Activated naive CD8-positive, alpha-beta T cell treated with anti-CD3 and anti-CD28 coated beads for 36 hours (primary cell): ENCODE results near the gene MAPKAP1. TPM values are rescaled to one million over a fixed set of nuclear protein-coding genes. Genes with fewer than 3 reads are reported as not detected.

Experiments used
- DNase-seq: peaks from one replicate; pipeline ENCODE4 v3.0.0; 2021
- H3K27ac Mint-ChIP-seq: one replicate; pipeline ENCODE4 v1.8.0; 2022; ENCODE audit warnings: mild to moderate bottlenecking, moderate library complexity, mixed read lengths
- H3K27me3 Mint-ChIP-seq: one replicate; pipeline ENCODE4 v1.8.0; 2022; ENCODE audit warnings: mild to moderate bottlenecking, mixed read lengths
- H3K36me3 Mint-ChIP-seq: one replicate; pipeline ENCODE4 v1.8.0; 2021; ENCODE audit warnings: mild to moderate bottlenecking, mixed read lengths
- H3K4me1 Mint-ChIP-seq: one replicate; pipeline ENCODE4 v1.8.0; 2021; ENCODE audit warnings: mixed read lengths
- H3K4me3 Mint-ChIP-seq: one replicate; pipeline ENCODE4 v1.8.0; 2022; ENCODE audit warnings: mild to moderate bottlenecking, moderate library complexity, mixed read lengths
- H3K9me3 Mint-ChIP-seq: one replicate; pipeline ENCODE4 v1.8.0; 2022; ENCODE audit warnings: mixed read lengths
- total RNA-seq, 2 experiments: library from RNA; stranded (reverse); gene quantifications; one replicate each; pipeline ENCODE4 v1.2.3, GENCODE V29; 2021

The MAPKAP1 gene
- total RNA-seq, 2 experiments from 2014 or later, result 91.8 to 92.2 TPM

- peak overlapping the region; percentile 85 for H3K4me3 Mint-ChIP-seq
- no peak for DNase-seq
- H3K27ac Mint-ChIP-seq, result no peak overlapping the region
- peaks cover 6% of the 10 kb centered on the region for H3K36me3 Mint-ChIP-seq
- no peaks in the 10 kb centered on the region for H3K9me3 Mint-ChIP-seq
- peaks cover 26% of the 10 kb centered on the region for H3K27me3 Mint-ChIP-seq
- H3K4me1 Mint-ChIP-seq, result peaks cover 22% of the 10 kb centered on the region
Observed at GRCh38 chr9:125745682-125746016, 38.6 kb upstream of the MAPKAP1 start.

- H3K4me3 Mint-ChIP-seq, result no peak overlapping the region
- DNase-seq, result no peak
- peaks cover 26% of the 10 kb centered on the region for H3K27me3 Mint-ChIP-seq
- peaks cover 19% of the 10 kb centered on the region for H3K4me1 Mint-ChIP-seq
- no peak overlapping the region for H3K27ac Mint-ChIP-seq
- peaks cover 4% of the 10 kb centered on the region for H3K36me3 Mint-ChIP-seq
- no peaks in the 10 kb centered on the region for H3K9me3 Mint-ChIP-seq
Observed at GRCh38 chr9:125745018-125745417, 38.0 kb upstream of the MAPKAP1 start.

GRCh38 chr9:125744616-125745015 lies 37.6 kb upstream of the MAPKAP1 start:
- Mint-ChIP-seq H3K27ac (no peak overlapping the region), H3K9me3 (no peaks in the 10 kb centered on the region), H3K4me3 (no peak overlapping the region), H3K27me3 (peaks cover 26% of the 10 kb centered on the region), H3K4me1 (peaks cover 16% of the 10 kb centered on the region), H3K36me3 (peaks cover 4% of the 10 kb centered on the region)
- no peak for DNase-seq

GRCh38 chr9:125743682-125744428 lies 36.8 kb upstream of the MAPKAP1 start:
- Mint-ChIP-seq H3K9me3 (no peaks in the 10 kb centered on the region), H3K4me3 (no peak overlapping the region), H3K27me3 (peaks cover 26% of the 10 kb centered on the region), H3K27ac (no peak overlapping the region), H3K36me3 (no peaks in the 10 kb centered on the region), H3K4me1 (peaks cover 12% of the 10 kb centered on the region)
- DNase-seq, result no peak

- no peaks in the 10 kb centered on the region for H3K9me3 Mint-ChIP-seq
- no peak overlapping the region for H3K4me3 Mint-ChIP-seq
- H3K27me3 Mint-ChIP-seq, result peaks cover 26% of the 10 kb centered on the region
- no peak overlapping the region for H3K27ac Mint-ChIP-seq
- no peaks in the 10 kb centered on the region for H3K36me3 Mint-ChIP-seq
- peaks cover 9% of the 10 kb centered on the region for H3K4me1 Mint-ChIP-seq
- no peak for DNase-seq
Observed at GRCh38 chr9:125742657-125743056, 35.6 kb upstream of the MAPKAP1 start.

- H3K9me3 Mint-ChIP-seq, result no peaks in the 10 kb centered on the region
- peaks cover 13% of the 10 kb centered on the region for H3K27me3 Mint-ChIP-seq
- no peaks in the 10 kb centered on the region for H3K36me3 Mint-ChIP-seq
- peaks cover 2% of the 10 kb centered on the region for H3K4me1 Mint-ChIP-seq
- no peak overlapping the region for H3K27ac Mint-ChIP-seq
- no peak overlapping the region for H3K4me3 Mint-ChIP-seq
- DNase-seq, result no peak
Observed at GRCh38 chr9:125739436-125739835, 32.4 kb upstream of the MAPKAP1 start.

GRCh38 chr9:125732562-125732961 lies 25.6 kb upstream of the MAPKAP1 start:
- H3K9me3 Mint-ChIP-seq, result no peaks in the 10 kb centered on the region
- no peaks in the 10 kb centered on the region for H3K36me3 Mint-ChIP-seq
- H3K4me1 Mint-ChIP-seq, result peaks cover 1% of the 10 kb centered on the region
- DNase-seq, result no peak
- H3K27ac Mint-ChIP-seq, result no peak overlapping the region
- no peaks in the 10 kb centered on the region for H3K27me3 Mint-ChIP-seq
- H3K4me3 Mint-ChIP-seq, result no peak overlapping the region

GRCh38 chr9:125730168-125730567 lies 23.2 kb upstream of the MAPKAP1 start:
- no peak for DNase-seq
- Mint-ChIP-seq H3K4me3 (no peak overlapping the region), H3K27me3 (no peaks in the 10 kb centered on the region), H3K36me3 (no peaks in the 10 kb centered on the region), H3K27ac (no peak overlapping the region), H3K4me1 (peaks cover 1% of the 10 kb centered on the region), H3K9me3 (no peaks in the 10 kb centered on the region)

GRCh38 chr9:125726456-125727132 lies 19.6 kb upstream of the MAPKAP1 start:
- Mint-ChIP-seq H3K9me3 (no peaks in the 10 kb centered on the region), H3K4me1 (peaks cover 1% of the 10 kb centered on the region), H3K4me3 (no peak overlapping the region), H3K36me3 (no peaks in the 10 kb centered on the region), H3K27me3 (no peaks in the 10 kb centered on the region), H3K27ac (no peak overlapping the region)
- DNase-seq, result no peak

GRCh38 chr9:125707472-125707804 lies 430 bp upstream of the MAPKAP1 start:
- Mint-ChIP-seq H3K27me3 (no peaks in the 10 kb centered on the region), H3K27ac (peak overlapping the region; percentile 82), H3K4me1 (peaks cover 40% of the 10 kb centered on the region), H3K9me3 (no peaks in the 10 kb centered on the region), H3K4me3 (peak overlapping the region; percentile 86), H3K36me3 (peaks cover 16% of the 10 kb centered on the region)
- no peak for DNase-seq

- no peaks in the 10 kb centered on the region for H3K9me3 Mint-ChIP-seq
- DNase-seq, result no peak
- peak overlapping the region; percentile 79 for H3K27ac Mint-ChIP-seq
- no peaks in the 10 kb centered on the region for H3K27me3 Mint-ChIP-seq
- peak overlapping the region; percentile 86 for H3K4me3 Mint-ChIP-seq
- H3K36me3 Mint-ChIP-seq, result peaks cover 16% of the 10 kb centered on the region
- peaks cover 49% of the 10 kb centered on the region for H3K4me1 Mint-ChIP-seq
Observed at GRCh38 chr9:125705893-125706292, 1.1 kb downstream of the MAPKAP1 start.

- DNase-seq, result no peak
- H3K27me3 Mint-ChIP-seq, result no peaks in the 10 kb centered on the region
- H3K9me3 Mint-ChIP-seq, result no peaks in the 10 kb centered on the region
- no peak overlapping the region for H3K4me3 Mint-ChIP-seq
- H3K4me1 Mint-ChIP-seq, result peaks cover 68% of the 10 kb centered on the region
- H3K27ac Mint-ChIP-seq, result no peak overlapping the region
- peaks cover 16% of the 10 kb centered on the region for H3K36me3 Mint-ChIP-seq
Observed at GRCh38 chr9:125703662-125704061, 3.3 kb downstream of the MAPKAP1 start.

- Mint-ChIP-seq H3K36me3 (peaks cover 20% of the 10 kb centered on the region), H3K9me3 (no peaks in the 10 kb centered on the region), H3K4me3 (no peak overlapping the region), H3K27ac (peak overlapping the region; percentile 54), H3K27me3 (no peaks in the 10 kb centered on the region), H3K4me1 (peaks cover 72% of the 10 kb centered on the region)
- no peak for DNase-seq
Observed at GRCh38 chr9:125701351-125701750, 5.7 kb downstream of the MAPKAP1 start.

GRCh38 chr9:125700791-125701190 lies 6.2 kb downstream of the MAPKAP1 start:
- Mint-ChIP-seq H3K4me3 (no peak overlapping the region), H3K4me1 (peaks cover 69% of the 10 kb centered on the region), H3K36me3 (peaks cover 24% of the 10 kb centered on the region), H3K27me3 (no peaks in the 10 kb centered on the region), H3K9me3 (no peaks in the 10 kb centered on the region), H3K27ac (peak overlapping the region; percentile 52)
- peak; percentile 61 for DNase-seq

GRCh38 chr9:125699870-125700269 lies 7.1 kb downstream of the MAPKAP1 start:
- H3K4me1 Mint-ChIP-seq, result peaks cover 60% of the 10 kb centered on the region
- H3K27me3 Mint-ChIP-seq, result no peaks in the 10 kb centered on the region
- H3K4me3 Mint-ChIP-seq, result no peak overlapping the region
- H3K9me3 Mint-ChIP-seq, result no peaks in the 10 kb centered on the region
- peak overlapping the region; percentile 48 for H3K27ac Mint-ChIP-seq
- H3K36me3 Mint-ChIP-seq, result peaks cover 22% of the 10 kb centered on the region
- no peak for DNase-seq

GRCh38 chr9:125696106-125696647 lies 10.8 kb downstream of the MAPKAP1 start:
- no peak overlapping the region for H3K4me3 Mint-ChIP-seq

More at GRCh38 chr9:125696106-125696647, 10.8 kb downstream of the MAPKAP1 start:
- H3K27me3 Mint-ChIP-seq, result no peaks in the 10 kb centered on the region
- H3K4me1 Mint-ChIP-seq, result peaks cover 36% of the 10 kb centered on the region
- no peak overlapping the region for H3K27ac Mint-ChIP-seq
- no peak for DNase-seq
- H3K9me3 Mint-ChIP-seq, result no peaks in the 10 kb centered on the region
- peaks cover 19% of the 10 kb centered on the region for H3K36me3 Mint-ChIP-seq
